NCI-H69 (cell line): ENCODE measurements around the gene CCDC187.
A peak's percentile ranks its signal among the peaks of the same experiment; 100 is the strongest.
"Not testable (repeated sequence)": the region's sequence is repeated elsewhere in the genome, so short reads cannot be mapped to it uniquely, and the experiment has no call there.

Experiments
- DNase-seq: peaks from one replicate; lab custom pipeline; 2025; lab: John Stamatoyannopoulos, UW

Gene CCDC187

DNA sequence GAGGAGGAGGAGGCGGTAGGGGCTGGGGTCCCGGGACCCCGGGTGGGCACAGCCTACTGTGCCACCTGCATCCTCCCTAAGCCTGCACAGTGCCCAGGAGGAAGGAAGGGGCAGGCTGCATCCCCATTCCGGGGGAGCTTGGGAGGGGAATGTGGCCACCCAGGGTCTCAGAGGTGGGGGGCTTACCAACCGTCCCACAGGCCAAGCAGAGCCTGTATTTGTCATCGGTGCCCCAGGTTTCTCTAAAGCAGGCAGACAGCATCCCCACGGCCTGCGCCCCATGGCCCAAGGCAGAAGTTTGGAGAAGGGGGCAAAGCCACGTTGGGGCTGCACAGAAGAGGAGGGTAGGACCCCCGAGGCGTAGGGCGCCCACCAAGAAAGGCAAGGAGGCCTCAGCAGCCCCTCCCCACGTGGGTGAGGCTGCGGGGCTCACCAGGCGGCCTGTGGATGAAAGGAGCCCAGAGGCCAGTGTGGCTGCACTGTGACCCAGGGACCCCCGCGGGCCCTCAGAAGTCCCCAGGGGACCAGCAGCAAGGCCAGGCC lies 22.9 kb upstream of the CCDC187 start:
- no peak for DNase-seq

- DNase-seq, result peak; percentile 83
Measured at GRCh38 chr9:136326061-136326760, 22.3 kb upstream of the CCDC187 start.

DNA sequence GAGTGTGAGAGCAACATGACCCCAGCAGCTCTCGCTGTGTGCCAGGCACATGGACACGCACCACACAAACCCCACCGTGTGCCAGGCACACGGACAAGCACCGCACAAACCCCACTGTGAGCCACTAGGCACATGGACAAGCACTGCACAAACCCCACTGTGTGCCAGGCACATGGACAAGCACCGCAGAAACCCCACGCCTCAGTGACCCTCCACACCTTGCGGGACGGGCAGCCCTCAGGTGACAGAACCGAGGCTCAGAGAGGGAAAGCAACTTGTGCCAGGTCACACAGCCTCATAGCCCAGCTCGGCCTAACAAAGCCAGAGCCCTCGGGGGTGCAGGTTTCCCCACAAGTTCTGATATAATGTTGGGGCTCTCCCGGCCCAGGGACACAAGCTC lies 21.5 kb upstream of the CCDC187 start:
- DNase-seq, result no peak

DNA sequence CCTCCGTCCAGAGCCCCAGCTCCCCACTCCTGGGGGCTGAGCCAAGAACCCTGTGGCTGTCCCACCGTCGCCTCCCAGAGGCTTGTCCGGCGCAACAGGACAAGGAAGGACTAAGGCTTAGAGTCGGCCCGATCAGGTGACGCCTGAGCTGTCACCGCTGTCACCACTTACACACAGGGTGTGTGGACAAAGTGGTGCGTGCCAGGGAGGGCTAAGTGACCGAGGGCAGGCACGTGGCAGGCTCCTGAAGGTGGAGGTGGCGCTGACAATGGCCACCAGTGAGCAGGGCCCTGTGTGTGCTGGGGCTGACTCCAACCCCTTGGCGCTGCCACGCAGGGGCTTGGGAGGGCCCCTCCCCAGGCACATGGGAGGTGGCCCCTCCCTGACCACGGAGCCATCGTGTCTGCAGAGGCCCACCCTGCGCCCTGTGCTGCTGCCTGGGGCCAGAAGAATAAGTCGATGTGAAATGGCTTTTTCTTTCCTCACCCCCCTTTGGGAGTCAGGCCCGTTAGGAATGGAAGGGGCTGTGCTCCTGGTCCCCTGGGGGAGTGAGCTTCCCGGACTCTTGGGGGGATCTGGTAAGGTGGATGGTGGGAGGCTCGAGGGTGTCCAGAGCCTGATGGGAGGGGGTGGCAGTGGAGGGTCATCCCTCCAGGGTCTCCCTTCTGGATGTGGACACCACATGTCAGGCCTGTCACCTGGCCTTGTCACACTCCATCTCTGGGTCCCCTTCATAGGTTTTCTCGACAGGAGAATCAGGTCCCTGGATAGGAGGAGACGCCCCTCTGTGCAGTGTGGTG lies 20.8 kb upstream of the CCDC187 start:
- DNase-seq, result peak; percentile 42

DNA sequence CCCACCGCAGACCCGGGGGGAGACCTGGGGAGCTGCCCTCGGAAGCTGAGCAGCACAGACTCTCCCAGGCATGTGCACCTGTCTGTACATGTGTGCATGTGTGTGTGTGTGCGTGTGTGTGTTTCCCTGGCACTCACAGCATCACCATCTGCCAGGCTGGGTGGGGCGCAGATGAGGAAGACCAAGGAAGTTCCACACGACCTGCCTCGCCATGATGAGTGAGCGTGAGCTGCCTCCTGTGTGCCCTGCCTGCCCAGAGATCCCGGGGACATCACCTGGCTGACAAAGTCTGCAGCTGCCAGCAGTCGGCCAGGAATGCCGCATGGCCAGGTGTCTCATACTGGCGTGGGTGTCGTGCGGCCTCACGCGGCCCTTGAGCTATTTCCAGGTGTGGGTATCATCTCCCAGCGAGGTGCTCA lies 19.5 kb upstream of the CCDC187 start:
- peak; percentile 80 for DNase-seq

GRCh38 chr9:136322756-136323330 lies 18.9 kb upstream of the CCDC187 start:
- DNase-seq, result no peak

GRCh38 chr9:136321561-136321960 lies 17.7 kb upstream of the CCDC187 start:
- DNase-seq, result no peak

DNA sequence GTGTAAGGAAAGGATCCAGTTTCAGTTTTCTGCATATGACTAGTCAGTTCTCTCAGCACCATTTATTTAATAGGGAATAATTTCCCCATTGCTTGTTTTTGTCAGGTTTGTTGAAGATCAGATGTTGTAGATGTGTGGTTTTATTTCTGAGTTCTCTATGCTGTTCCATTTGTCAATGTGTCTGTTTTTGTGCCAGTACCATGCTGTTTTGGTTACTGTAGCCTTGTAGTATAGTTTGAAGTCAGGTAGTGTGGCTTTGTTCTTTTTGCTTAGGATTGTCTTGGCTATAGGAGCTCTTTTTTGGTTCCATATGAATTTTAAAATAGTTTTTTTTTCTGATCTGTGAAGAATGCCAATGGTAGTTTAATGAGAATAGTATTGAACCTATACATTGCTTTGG lies 17.1 kb upstream of the CCDC187 start:
- not testable (repeated sequence) for DNase-seq

DNA sequence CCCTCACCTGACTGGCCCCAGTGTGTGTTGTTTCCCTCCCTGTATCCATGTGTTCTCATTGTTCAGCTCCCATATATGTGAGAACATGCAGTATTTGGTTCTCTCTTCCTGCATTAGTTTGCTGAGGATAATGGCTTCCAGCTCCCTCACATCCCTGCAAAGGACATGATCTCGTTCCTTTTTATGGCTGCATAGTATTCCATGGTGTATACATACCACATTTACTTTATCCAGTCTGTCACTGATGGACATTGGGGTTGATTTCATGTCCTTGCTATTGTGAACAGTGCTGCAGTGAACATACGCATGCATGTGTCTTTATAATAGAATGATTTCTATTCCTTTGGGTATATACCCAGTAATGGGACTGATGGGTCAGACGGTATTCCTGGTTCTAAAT lies 16.1 kb upstream of the CCDC187 start:
- DNase-seq, result not testable (repeated sequence)

DNA sequence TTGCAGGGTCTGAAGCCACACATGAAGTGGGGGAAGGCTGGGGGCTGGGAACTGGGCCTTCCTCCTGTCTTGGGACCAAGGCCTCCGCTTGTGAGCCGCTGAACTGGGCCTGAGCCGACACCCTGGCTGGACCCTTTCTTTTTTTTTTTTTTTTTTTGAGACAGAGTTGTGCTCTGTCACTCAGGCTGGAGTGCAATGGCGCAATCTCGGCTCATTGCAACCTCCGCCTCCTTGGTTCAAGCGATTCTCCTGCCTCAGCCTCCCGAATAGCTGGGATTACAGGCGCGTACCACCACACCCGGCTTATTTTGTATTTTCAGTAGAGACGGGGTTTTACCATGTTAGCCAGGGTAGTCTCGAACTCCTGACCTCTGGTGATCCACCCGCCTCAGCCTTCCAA lies 15.3 kb upstream of the CCDC187 start:
- DNase-seq, result not testable (repeated sequence)

DNA sequence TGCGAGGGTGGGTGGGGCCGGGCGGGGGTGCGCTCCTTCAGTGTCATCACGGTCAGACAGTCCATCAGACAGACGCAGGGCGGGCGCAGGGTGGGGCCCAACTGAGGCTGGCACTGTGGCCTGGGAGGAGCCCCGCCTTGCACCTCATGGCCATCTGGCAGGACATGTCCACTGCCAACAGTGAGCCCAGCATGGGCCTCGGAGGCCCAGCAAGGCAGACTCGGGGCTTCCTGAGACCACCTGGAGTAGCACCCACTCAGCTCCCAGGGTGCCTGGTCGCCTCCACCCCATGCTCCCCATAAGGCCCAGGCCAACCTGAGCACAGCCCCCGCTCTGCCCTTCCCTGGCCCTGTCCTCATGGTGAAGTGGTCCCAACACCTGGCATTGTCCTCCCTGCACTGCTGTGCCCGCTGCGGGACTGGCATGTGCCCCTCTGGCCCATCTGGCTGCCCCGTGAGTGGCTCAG lies 14.9 kb upstream of the CCDC187 start:
- DNase-seq, result no peak

- peak; percentile 84 for DNase-seq
Measured at GRCh38 chr9:136318111-136318775, 14.3 kb upstream of the CCDC187 start.

- no peak for DNase-seq
Measured at GRCh38 chr9:136317695-136318094, 13.8 kb upstream of the CCDC187 start.

GRCh38 chr9:136316896-136317676 lies 13.2 kb upstream of the CCDC187 start:
- peak; percentile 62 for DNase-seq

DNA sequence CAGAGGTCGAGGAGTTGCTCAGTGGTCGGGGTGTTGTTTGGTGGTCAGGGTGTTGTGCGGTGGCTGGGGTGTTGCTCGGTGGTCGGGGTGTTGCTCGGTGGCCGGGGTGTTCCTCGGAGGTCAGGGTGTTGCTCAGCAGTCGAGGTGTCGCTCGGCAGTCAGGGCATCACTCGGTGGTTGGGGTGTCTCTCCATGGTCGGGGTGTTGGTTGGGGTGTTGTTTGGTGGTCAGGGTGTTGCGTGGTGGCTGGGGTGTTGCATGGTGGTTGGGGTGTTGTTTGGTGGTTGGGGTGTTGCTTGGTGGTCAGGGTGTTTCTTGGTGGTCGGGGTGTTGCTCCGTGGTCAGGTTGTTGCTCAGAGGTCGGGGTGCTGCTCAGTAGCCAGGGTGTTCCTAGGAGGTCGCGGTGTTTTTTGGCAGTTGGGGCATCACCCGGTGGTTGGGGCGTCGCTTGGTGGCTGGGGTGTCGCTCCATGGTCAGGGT lies 12.4 kb upstream of the CCDC187 start:
- DNase-seq, result no peak

GRCh38 chr9:136314944-136315343 lies 11.1 kb upstream of the CCDC187 start:
- no peak for DNase-seq

GRCh38 chr9:136314056-136314416 lies 10.1 kb upstream of the CCDC187 start:
- no peak for DNase-seq

DNA sequence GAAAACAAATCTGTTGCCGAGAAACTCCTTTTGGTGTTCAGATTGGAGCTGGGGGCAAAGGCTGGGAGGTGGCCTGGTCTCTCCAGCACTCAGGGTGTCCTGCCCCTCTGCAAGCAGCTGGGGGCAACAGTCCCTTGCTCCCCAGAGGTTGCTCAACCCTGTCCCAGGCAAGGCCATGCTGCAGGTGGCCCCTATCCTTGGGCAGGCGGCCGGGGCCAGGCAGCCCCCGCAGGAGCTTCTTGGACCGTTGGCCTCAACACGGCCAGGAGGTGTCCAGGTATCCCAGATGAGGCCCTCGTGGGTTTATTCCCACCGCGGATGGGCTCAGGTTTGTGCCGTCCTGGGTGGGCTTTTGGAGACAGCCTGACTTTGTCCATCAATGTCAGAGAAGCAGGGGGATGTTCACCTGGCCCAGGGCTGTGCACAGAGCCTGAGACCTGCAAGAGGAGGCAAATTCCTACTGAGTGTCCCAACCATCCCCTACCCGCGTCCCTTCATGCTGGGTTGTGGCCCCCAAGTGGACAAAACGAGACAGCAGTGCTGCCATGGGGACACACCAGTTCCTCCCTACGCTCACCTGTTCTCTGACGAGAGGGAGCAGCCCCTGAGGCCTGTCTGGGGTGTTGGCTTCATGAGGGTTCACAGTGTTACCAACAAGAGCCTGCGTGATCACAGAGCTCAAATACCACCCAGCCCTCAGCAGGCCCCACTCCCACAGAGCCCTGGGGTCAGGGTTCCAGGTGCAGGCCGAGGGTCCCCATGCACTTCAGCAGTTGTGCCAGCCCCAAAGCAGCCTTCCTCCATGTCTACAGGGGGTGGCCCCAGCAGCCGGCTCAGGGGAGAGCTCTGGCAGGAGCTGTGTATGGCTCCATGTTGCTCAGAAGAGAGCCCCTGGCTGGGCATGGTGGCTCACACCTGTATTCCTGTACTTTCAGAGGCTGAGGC lies 9.5 kb upstream of the CCDC187 start:
- no peak for DNase-seq

DNA sequence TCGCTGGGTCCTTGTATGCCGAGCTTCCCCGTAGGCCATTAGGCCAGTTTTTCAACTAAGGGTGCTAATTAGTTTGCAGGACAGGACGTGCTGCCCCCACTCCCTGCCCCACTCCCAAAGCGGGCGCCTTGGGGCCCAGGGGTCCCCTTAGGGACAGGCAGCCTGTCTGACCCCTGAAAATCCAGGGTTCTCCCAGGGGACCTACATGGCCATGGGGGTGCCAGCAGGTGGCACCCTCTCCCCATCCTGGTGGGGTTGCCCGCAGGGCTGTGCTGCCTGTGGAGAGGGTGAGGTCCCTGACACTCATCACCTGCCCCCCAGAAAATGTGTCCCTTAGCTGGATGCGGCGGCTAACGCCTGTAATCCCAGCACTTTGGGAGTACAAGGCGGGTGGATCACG lies 8.5 kb upstream of the CCDC187 start:
- peak; percentile 70 for DNase-seq

DNA sequence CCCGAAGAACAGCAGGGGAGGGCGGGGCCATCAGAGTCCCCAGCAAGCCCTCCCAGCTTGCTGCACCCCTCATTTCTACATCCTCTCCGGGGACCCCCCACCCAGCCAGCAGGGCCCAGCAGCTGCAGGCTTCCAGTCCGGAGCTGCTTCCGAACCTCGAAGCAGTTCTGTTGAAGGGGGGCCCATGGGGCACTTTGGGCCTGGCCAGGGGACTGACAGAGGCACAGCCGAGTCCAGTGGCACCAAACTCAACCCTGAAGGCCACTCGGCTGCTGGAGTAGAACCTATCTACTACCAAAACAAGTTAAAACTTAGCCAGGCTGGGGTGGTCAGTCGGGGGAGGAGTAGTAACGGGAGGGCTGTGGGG lies 8.1 kb upstream of the CCDC187 start:
- DNase-seq, result no peak
